Breast epithelium (tissue), 4 donors: ENCODE measurements around the gene BCL11B. TPM values are rescaled to one million over a fixed set of nuclear protein-coding genes. Genes with fewer than 3 reads are reported as not detected.

Experiments
- DNase-seq, 2 donors: peaks; one replicate each; pipeline ENCODE4 v3.0.0-alpha.2; 2019; ENCODE audit warnings: low spot score in 2 of 2
- H3K27ac ChIP-seq, 2 donors: fragments of 200-600 bp; sonication (generic) in 1 of 2; one replicate each; pipeline ENCODE4 v1.5.1; 2016 to 2019; ENCODE audit warnings: mild to moderate bottlenecking in 1 of 2
- H3K27me3 ChIP-seq, 2 donors: fragments of 200-600 bp; sonication (generic) in 1 of 2; one replicate each; pipeline versions ENCODE4 v1.5.1 to v1.6.0; 2017 to 2019; ENCODE audit warnings: control low read depth in 1 of 2, mild to moderate bottlenecking in 1 of 2
- H3K36me3 ChIP-seq: fragments of 200-600 bp; one replicate; pipeline ENCODE4 v1.5.1; 2019
- H3K4me1 ChIP-seq, 2 donors: fragments of 200-600 bp; sonication (generic); one replicate each; pipeline ENCODE4 v1.5.1; 2016 to 2019; ENCODE audit warnings: control low read depth in 1 of 2
- H3K4me3 ChIP-seq, 3 donors: fragments of 200-600 bp; sonication (generic); 1 replicate in 2 of 3; 2 replicates in 1 of 3; pipeline ENCODE4 v1.5.1; 2016 to 2019; ENCODE audit warnings: mild to moderate bottlenecking in 3 of 3, moderate library complexity in 2 of 3
- H3K9me3 ChIP-seq, 2 donors: fragments of 200-600 bp; sonication (generic) in 1 of 2; one replicate each; pipeline ENCODE4 v1.5.1; 2016 to 2019; ENCODE audit warnings: control low read depth in 1 of 2
- CTCF ChIP-seq, 3 donors: fragments of 450-650 bp; IDR thresholded peaks; one replicate each; pipeline ENCODE4 v1.5.1; 2016 to 2017; ENCODE audit warnings: antibody characterized with exemption in 3 of 3, mild to moderate bottlenecking in 3 of 3, moderate library complexity in 3 of 3
- POLR2A ChIP-seq: fragments of 450-650 bp; IDR thresholded peaks from one replicate; pipeline ENCODE4 v1.6.1; 2016; ENCODE audit warnings: antibody characterized with exemption, mild to moderate bottlenecking, moderate library complexity
- POLR2AphosphoS5 ChIP-seq, 3 donors: sonication (generic); formaldehyde crosslinking; IDR thresholded peaks; one replicate each; pipeline ENCODE4 v1.6.1; 2017; ENCODE audit warnings: antibody characterized with exemption in 3 of 3
- intact Hi-C: fragments of 100-400 bp; cut with DNase I; formaldehyde crosslinking; loops from one replicate; pipeline ENCODE4 v1.15.1; 2023; ENCODE audit warnings: low total_unique reads
- total RNA-seq, 3 donors: library from RNA; depleted of rRNA; stranded (reverse); fragments of >200 nt; gene quantifications; one replicate each; pipeline ENCODE4 v1.1.0, GENCODE V29; 2016

The BCL11B gene
- total RNA-seq, 3 donors from 2014 or later = 0.96 to 3.9 (median 2.6) TPM

GRCh38 chr14:99280066-99280731, 8.2 kb upstream of the BCL11B start:
- H3K4me1 ChIP-seq = no peaks in the 10 kb centered on the region
- intact Hi-C loops = no loop called here
- H3K27ac ChIP-seq = no peak overlapping the region
- H3K36me3 ChIP-seq = no peaks in the 10 kb centered on the region
- H3K4me3 ChIP-seq = no peak overlapping the region
- TF ChIP-seq POLR2A = no peak
- no peak for TF ChIP-seq CTCF (IDR thresholded peaks at IDR 0.05)
- no peak for TF ChIP-seq POLR2AphosphoS5 (IDR thresholded peaks at IDR 0.05)
- H3K9me3 ChIP-seq = no peaks in the 10 kb centered on the region
- peaks cover 0 to 27% of the 10 kb centered on the region in 2 donors for H3K27me3 ChIP-seq
- DNase-seq = no peak

- Histone ChIP-seq H3K9me3 (no peaks in the 10 kb centered on the region), H3K27me3 (peaks cover 0 to 20% of the 10 kb centered on the region in 2 donors), H3K27ac (no peak overlapping the region), H3K4me3 (no peak overlapping the region), H3K36me3 (no peaks in the 10 kb centered on the region), H3K4me1 (peaks cover 0 to 5% of the 10 kb centered on the region in 2 donors)
- intact Hi-C loops = no loop called here
- DNase-seq = no peak
- TF ChIP-seq POLR2AphosphoS5 (IDR thresholded peaks at IDR 0.05) = no peak
- TF ChIP-seq POLR2A = no peak
- no peak for TF ChIP-seq CTCF (IDR thresholded peaks at IDR 0.05)
Measured at GRCh38 chr14:99278836-99279235, 6.8 kb upstream of the BCL11B start.

- intact Hi-C loops = no loop called here
- TF ChIP-seq CTCF (IDR thresholded peaks at IDR 0.05) (no peak), POLR2AphosphoS5 (IDR thresholded peaks at IDR 0.05) (no peak), POLR2A (no peak)
- no peak overlapping the region for H3K27ac ChIP-seq
- H3K4me3 ChIP-seq = no peak overlapping the region
- peaks cover 0 to 16% of the 10 kb centered on the region in 2 donors for H3K4me1 ChIP-seq
- no peaks in the 10 kb centered on the region for H3K9me3 ChIP-seq
- peaks cover 0 to 31% of the 10 kb centered on the region in 2 donors for H3K27me3 ChIP-seq
- no peak for DNase-seq
- no peaks in the 10 kb centered on the region for H3K36me3 ChIP-seq
Measured at GRCh38 chr14:99277530-99277929, 5.5 kb upstream of the BCL11B start.

- H3K4me1 ChIP-seq = peaks cover 0 to 25% of the 10 kb centered on the region in 2 donors
- no peaks in the 10 kb centered on the region for H3K36me3 ChIP-seq
- intact Hi-C loops = no loop called here
- no peak for TF ChIP-seq POLR2A
- no peak for TF ChIP-seq CTCF (IDR thresholded peaks at IDR 0.05)
- no peak for TF ChIP-seq POLR2AphosphoS5 (IDR thresholded peaks at IDR 0.05)
- no peak overlapping the region for H3K27ac ChIP-seq
- H3K9me3 ChIP-seq = no peaks in the 10 kb centered on the region
- no peak for DNase-seq
- H3K27me3 ChIP-seq = peaks cover 2 to 42% of the 10 kb centered on the region in 2 donors
- H3K4me3 ChIP-seq = no peak overlapping the region
Measured at GRCh38 chr14:99276482-99276881, 4.5 kb upstream of the BCL11B start.

GRCh38 chr14:99275222-99275584, 3.2 kb upstream of the BCL11B start:
- no peaks in the 10 kb centered on the region for H3K9me3 ChIP-seq
- intact Hi-C loops = no loop called here
- H3K4me1 ChIP-seq = peaks cover 9 to 29% of the 10 kb centered on the region in 2 donors
- H3K27ac ChIP-seq = no peak overlapping the region
- peaks cover 11 to 48% of the 10 kb centered on the region in 2 donors for H3K27me3 ChIP-seq
- DNase-seq = no peak
- no peak for TF ChIP-seq CTCF (IDR thresholded peaks at IDR 0.05)
- TF ChIP-seq POLR2A = no peak
- TF ChIP-seq POLR2AphosphoS5 (IDR thresholded peaks at IDR 0.05) = no peak
- no peaks in the 10 kb centered on the region for H3K36me3 ChIP-seq
- H3K4me3 ChIP-seq = no peak overlapping the region
